ENCODE data around the gene ALDH9A1.

- TF ChIP-seq CTCF (conservative IDR thresholded peaks at IDR 0.05 in 1 of 2, IDR thresholded peaks at IDR 0.05 in 1 of 2; ENCODE audit: low read depth in 1 of 2, low read length in 2 of 2) (no peak), EZH2 (IDR thresholded peaks at IDR 0.05; ENCODE audit: low read length, missing control alignments) (no peak)
Observed at GRCh38 chr1:165639821-165640623, 58.3 kb downstream of the ALDH9A1 start.
